Endothelial cell of umbilical vein (primary cell): Measurements from ENCODE around the gene SH3PXD2B. TPM values are rescaled to one million over a fixed set of nuclear protein-coding genes. Genes with fewer than 3 reads are reported as not detected.

Source experiments
- BruUV-seq: library from RNA; stranded (reverse); fragments of 400-500 nt; replicated peaks from 2 replicates; lab custom pipeline; 2021; lab: Mats Ljungman, UMichigan
- CTCF ChIA-PET: fragments of 300-600, 350-600 bp; sonication (Branson Sonifier 250); formaldehyde crosslinking; loops from one replicate; lab custom pipeline; 2021; ENCODE audit warnings: antibody characterized with exemption, inconsistent platforms; lab: Charles Lee
- POLR2A ChIA-PET: fragments of 300-600, 350-600 bp; sonication (Branson Sonifier 250); formaldehyde crosslinking; loops from one replicate; lab custom pipeline; 2021; ENCODE audit warnings: antibody characterized with exemption, inconsistent platforms; lab: Charles Lee
- DNase-seq: peaks from one replicate; pipeline ENCODE4 v3.0.0-alpha.2; 2011; ENCODE audit warnings: low read depth, low spot score
- FAIRE-seq: peaks from 2 replicates; lab custom pipeline; 2011; peaks lifted over from hg19 to GRCh38; lab: Jason Lieb, UNC
- H2AFZ ChIP-seq: 2 replicates; pipeline ENCODE4 v1.6.0; 2012; ENCODE audit warnings: low read depth, low read length, control low read depth, inconsistent platforms
- H3K27ac ChIP-seq: 2 replicates; pipeline ENCODE4 v1.5.1; 2011; ENCODE audit warnings: low read depth, mild to moderate bottlenecking, control low read depth, low read length, moderate library complexity; ENCODE audit not compliant: insufficient read depth
- H3K27me3 ChIP-seq, 2 experiments: 2 replicates each; pipeline versions ENCODE4 v1.6.0 to v1.6.1; 2011; ENCODE audit warnings: low read length in 2 of 2, mixed read lengths in 1 of 2; ENCODE audit not compliant: control insufficient read depth in 2 of 2, insufficient read depth in 2 of 2
- H3K36me3 ChIP-seq, 2 experiments: 2 replicates in 1 of 2; 3 replicates in 1 of 2; pipeline ENCODE4 v1.5.1; 2011; ENCODE audit warnings: low read length in 2 of 2, mild to moderate bottlenecking in 1 of 2, moderate library complexity in 1 of 2; ENCODE audit not compliant: control insufficient read depth in 2 of 2, insufficient read depth in 2 of 2; ENCODE audit errors: extremely low read depth in 1 of 2
- H3K4me1 ChIP-seq: 3 replicates; pipeline ENCODE4 v1.5.1; 2011; ENCODE audit warnings: mild to moderate bottlenecking, low read length; ENCODE audit not compliant: control insufficient read depth, insufficient read depth; ENCODE audit errors: extremely low read depth
- H3K4me2 ChIP-seq: 2 replicates; pipeline ENCODE4 v1.6.1; 2011; ENCODE audit warnings: low read length, control low read depth, mixed read lengths; ENCODE audit not compliant: insufficient read depth
- H3K4me3 ChIP-seq, 3 experiments: fragments of 200-600 bp in 1 of 3; sonication (generic), shearing (Covaris generic) in 1 of 3; replicated peaks in 1 of 3; 2 replicates each; pipeline ENCODE4 v1.5.1; 2011 to 2016; ENCODE audit warnings: control low read depth in 3 of 3, low read length in 3 of 3, mild to moderate bottlenecking in 2 of 3, inconsistent platforms in 1 of 3, low read depth in 1 of 3, moderate library complexity in 1 of 3; ENCODE audit not compliant: insufficient read depth in 1 of 3
- H3K79me2 ChIP-seq: 2 replicates; pipeline ENCODE4 v1.6.0; 2012; ENCODE audit warnings: low read length, inconsistent platforms; ENCODE audit not compliant: control insufficient read depth, insufficient read depth
- H3K9ac ChIP-seq: replicated peaks from 2 replicates; pipeline ENCODE3; 2011; ENCODE audit warnings: low read length, control low read depth; ENCODE audit not compliant: insufficient read depth; ENCODE audit errors: extremely low read depth
- H3K9me1 ChIP-seq: replicated peaks from 3 replicates; pipeline ENCODE4 v1.6.0; 2011; ENCODE audit warnings: mild to moderate bottlenecking, low read length; ENCODE audit not compliant: control insufficient read depth, insufficient read depth; ENCODE audit errors: extremely low read depth
- H3K9me3 ChIP-seq: replicated peaks from 2 replicates; pipeline ENCODE4 v1.5.1; 2012; ENCODE audit warnings: low read length, inconsistent platforms; ENCODE audit not compliant: control insufficient read depth, insufficient read depth
- H4K20me1 ChIP-seq: replicated peaks from 2 replicates; pipeline ENCODE3; 2011; ENCODE audit warnings: mild to moderate bottlenecking, low read length; ENCODE audit not compliant: control insufficient read depth, insufficient read depth; ENCODE audit errors: extremely low read depth
- CTCF ChIP-seq, 2 donors: IDR thresholded peaks; 1 replicate in 1 of 2; 2 replicates in 1 of 2; pipeline ENCODE4 v1.5.1; 2011; ENCODE audit warnings: low read length in 2 of 2, mild to moderate bottlenecking in 2 of 2, moderate library complexity in 2 of 2, control low read depth in 1 of 2, inconsistent platforms in 1 of 2, low read depth in 1 of 2; ENCODE audit not compliant: insufficient read depth in 1 of 2; ENCODE audit errors: extremely low read depth in 1 of 2
- EZH2 ChIP-seq: IDR thresholded peaks from 2 replicates; pipeline ENCODE4 v1.6.1; 2012; ENCODE audit warnings: borderline replicate concordance, low read depth, mild to moderate bottlenecking, moderate library complexity, low read length, inconsistent platforms; ENCODE audit not compliant: severe bottlenecking
- FOS ChIP-seq: IDR thresholded peaks from 2 replicates; pipeline ENCODE4 v1.6.1; 2011; ENCODE audit warnings: mild to moderate bottlenecking, low read length, moderate library complexity, borderline replicate concordance; ENCODE audit not compliant: insufficient read depth
- GATA2 ChIP-seq: IDR thresholded peaks from 2 replicates; pipeline ENCODE4 v1.7.0; 2011; ENCODE audit warnings: low read depth, mild to moderate bottlenecking, moderate library complexity, mixed read lengths, low read length; ENCODE audit not compliant: insufficient read length, insufficient read depth
- JUN ChIP-seq: IDR thresholded peaks from 2 replicates; pipeline ENCODE4 v1.6.1; 2011; ENCODE audit warnings: borderline replicate concordance, low read depth; ENCODE audit not compliant: insufficient read length, insufficient read depth
- MYC ChIP-seq: IDR thresholded peaks from one replicate; pipeline ENCODE4 v1.6.1; 2011; ENCODE audit warnings: mild to moderate bottlenecking, low read depth, low read length
- POLR2A ChIP-seq: IDR thresholded peaks from 2 replicates; pipeline ENCODE4 v1.6.1; 2012; ENCODE audit warnings: low read depth, mild to moderate bottlenecking, control low read depth, low read length
- POLR2AphosphoS5 ChIP-seq: IDR thresholded peaks from 2 replicates; pipeline ENCODE4 v1.6.1; 2012; ENCODE audit warnings: low read depth, mild to moderate bottlenecking, control low read depth, low read length, moderate library complexity; ENCODE audit not compliant: insufficient read depth
- dilution Hi-C: fragments of 300-500 bp; cut with MboI; formaldehyde crosslinking; loops from one replicate; pipeline ENCODE4 v1.15.0; 2019; ENCODE audit warnings: low sequenced_read_pairs; ENCODE audit not compliant: extremely low pct_ligation_motif_present
- intact Hi-C: fragments of 100-400 bp; cut with micrococcal nuclease; formaldehyde crosslinking; loops from one replicate; pipeline ENCODE4 v1.10.0; 2022
- polyA plus RNA-seq, 4 experiments: library from polyadenylated mRNA; depleted of rRNA in 3 of 4; stranded (reverse) in 3 of 4; unstranded in 1 of 4; fragments of >200 nt; gene quantifications; 2 replicates each; pipeline versions ENCODE4 v1.2.1 to v1.2.3, GENCODE V29; 2011 to 2012; ENCODE audit warnings: missing spikeins in 1 of 4
- total RNA-seq: library from RNA; stranded (reverse); gene quantifications from 2 replicates; pipeline ENCODE4 v1.2.3, GENCODE V29; 2021
- TF ChIP-seq, protein P1 (sequence below): IDR thresholded peaks from 2 replicates; pipeline ENCODE4 v1.6.1; 2011; ENCODE audit not compliant: insufficient read depth, insufficient read length

Gene SH3PXD2B
- total and polyA plus RNA-seq, 2 donors (not counting 3 experiments of a cell fraction or from before 2014, with no cell fraction given): 23.5 to 66.3 TPM

GRCh38 chr5:172311605-172312004 is 142.7 kb downstream of the SH3PXD2B start:
- POLR2A ChIA-PET: no interaction called here

More at GRCh38 chr5:172311605-172312004, 142.7 kb downstream of the SH3PXD2B start:
- Histone ChIP-seq H3K36me3 (no peaks in the 10 kb centered on the region), H3K27me3 (peaks cover 0 to 2% of the 10 kb centered on the region in 2 experiments), H4K20me1 (no peaks in the 10 kb centered on the region), H3K9ac (no peak overlapping the region), H3K79me2 (no peaks in the 10 kb centered on the region), H3K9me1 (no peaks in the 10 kb centered on the region), H3K4me1 (no peaks in the 10 kb centered on the region), H3K4me2 (no peak overlapping the region), H3K4me3 (no peak overlapping the region), H3K27ac (no peak overlapping the region), H3K9me3 (no peaks in the 10 kb centered on the region), H2AFZ (no peak overlapping the region)
- TF ChIP-seq JUN (no peak), POLR2AphosphoS5 (no peak), GATA2 (no peak), MYC (no peak), POLR2A (no peak), FOS (no peak), EZH2 (no peak), CTCF (IDR thresholded peaks at IDR 0.05; ENCODE audit: extremely low read depth in 1 of 2, insufficient read depth in 1 of 2, low read depth in 1 of 2, low read length in 2 of 2) (no peak)
- TF ChIP-seq, protein P1, sequence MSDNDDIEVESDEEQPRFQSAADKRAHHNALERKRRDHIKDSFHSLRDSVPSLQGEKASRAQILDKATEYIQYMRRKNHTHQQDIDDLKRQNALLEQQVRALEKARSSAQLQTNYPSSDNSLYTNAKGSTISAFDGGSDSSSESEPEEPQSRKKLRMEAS: no peak
- no peak for FAIRE-seq
- intact Hi-C loops (no loop called here), dilution Hi-C loops (no loop called here)
- no TSS peak for BruUV-seq
- no peak for DNase-seq
- CTCF ChIA-PET: no interaction called here
